ENCODE results near the gene CACNA2D2. TPM values are rescaled to one million over a fixed set of nuclear protein-coding genes. Genes with fewer than 3 reads are reported as not detected.

Gene CACNA2D2
- total RNA-seq, 1 experiment from 2014 or later: 27.7 TPM

DNA sequence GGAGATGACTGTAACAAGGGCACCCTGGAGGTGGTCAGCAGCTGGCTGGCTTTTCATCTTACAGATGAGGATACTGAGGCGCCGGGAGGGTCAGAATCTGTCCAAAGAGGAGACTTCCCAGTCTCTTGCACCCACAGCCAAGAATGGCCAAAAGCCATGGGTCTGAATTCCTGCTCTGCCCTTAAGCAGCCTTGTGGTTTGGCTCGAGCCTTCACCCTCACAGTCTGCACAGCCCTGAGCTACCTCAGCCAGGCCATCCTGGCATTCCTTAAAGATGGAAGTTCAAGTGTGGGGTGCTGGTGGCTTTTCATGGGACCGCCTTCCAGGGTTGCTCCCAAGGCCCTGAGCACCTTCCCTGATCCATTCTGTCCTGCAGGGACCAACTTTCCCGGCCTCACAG, 59.2 kb downstream of the CACNA2D2 start:
- no peak overlapping the region for H3K23ac ChIP-seq (ENCODE audit: insufficient read length, low read depth, low read length)
- H4K91ac ChIP-seq (ENCODE audit: insufficient read length, low read depth, low read length): no peak overlapping the region
- no peak overlapping the region for H4K5ac ChIP-seq (ENCODE audit: insufficient read length, low read depth, low read length)
- H3K56ac ChIP-seq (ENCODE audit: insufficient read length, low read depth, low read length): no peak overlapping the region
- no CpG with 5 or more reads among the region's 5 CpGs for WGBS (ENCODE audit: extremely low coverage, insufficient read length, low lambda C conversion rate)
- no peak overlapping the region for H2BK120ac ChIP-seq (ENCODE audit: low read depth, low read length, poor library complexity, severe bottlenecking)
- no peaks in the 10 kb centered on the region for H3K9me3 Mint-ChIP-seq
- no peak overlapping the region for H3K4me2 ChIP-seq (ENCODE audit: insufficient read depth, insufficient read length, low read length)
- H2BK12ac ChIP-seq (ENCODE audit: insufficient read length, low read depth, low read length): no peak overlapping the region
- H3K4me1 Mint-ChIP-seq: peaks cover 2 to 7% of the 10 kb centered on the region in 2 experiments
- TF ChIP-seq, protein P1, sequence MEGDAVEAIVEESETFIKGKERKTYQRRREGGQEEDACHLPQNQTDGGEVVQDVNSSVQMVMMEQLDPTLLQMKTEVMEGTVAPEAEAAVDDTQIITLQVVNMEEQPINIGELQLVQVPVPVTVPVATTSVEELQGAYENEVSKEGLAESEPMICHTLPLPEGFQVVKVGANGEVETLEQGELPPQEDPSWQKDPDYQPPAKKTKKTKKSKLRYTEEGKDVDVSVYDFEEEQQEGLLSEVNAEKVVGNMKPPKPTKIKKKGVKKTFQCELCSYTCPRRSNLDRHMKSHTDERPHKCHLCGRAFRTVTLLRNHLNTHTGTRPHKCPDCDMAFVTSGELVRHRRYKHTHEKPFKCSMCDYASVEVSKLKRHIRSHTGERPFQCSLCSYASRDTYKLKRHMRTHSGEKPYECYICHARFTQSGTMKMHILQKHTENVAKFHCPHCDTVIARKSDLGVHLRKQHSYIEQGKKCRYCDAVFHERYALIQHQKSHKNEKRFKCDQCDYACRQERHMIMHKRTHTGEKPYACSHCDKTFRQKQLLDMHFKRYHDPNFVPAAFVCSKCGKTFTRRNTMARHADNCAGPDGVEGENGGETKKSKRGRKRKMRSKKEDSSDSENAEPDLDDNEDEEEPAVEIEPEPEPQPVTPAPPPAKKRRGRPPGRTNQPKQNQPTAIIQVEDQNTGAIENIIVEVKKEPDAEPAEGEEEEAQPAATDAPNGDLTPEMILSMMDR (conservative IDR thresholded peaks at IDR 0.05): no peak
- H3T11ph ChIP-seq (ENCODE audit: low read length): no peak overlapping the region
- no peak overlapping the region for H3K27ac ChIP-seq (ENCODE audit: insufficient read length, low read depth, low read length)
- no peak overlapping the region for H2BK20ac ChIP-seq (ENCODE audit: low read depth, low read length, poor library complexity, severe bottlenecking)
- no peaks in the 10 kb centered on the region for H4K20me1 ChIP-seq (ENCODE audit: control insufficient read depth, insufficient read depth, insufficient read length)
- H3K4me3 Mint-ChIP-seq: no peak overlapping the region
- no peak for DNase-seq
- H3K27me3 ChIP-seq (ENCODE audit: insufficient read depth, low read length): no peaks in the 10 kb centered on the region
- no peak overlapping the region for H3K27ac Mint-ChIP-seq
- H3K4ac ChIP-seq (ENCODE audit: low read depth, low read length): no peak overlapping the region
- no peaks in the 10 kb centered on the region for H3K27me3 Mint-ChIP-seq (ENCODE audit: low read depth)
- H3K4me1 ChIP-seq (ENCODE audit: insufficient read depth, low read length): no peaks in the 10 kb centered on the region
- H2AK5ac ChIP-seq (ENCODE audit: insufficient read length, low read length): no peak overlapping the region
- no peaks in the 10 kb centered on the region for H3K9me3 ChIP-seq (ENCODE audit: control insufficient read depth, low read depth, low read length)
- H3K18ac ChIP-seq (ENCODE audit: insufficient read length, low read depth, low read length): no peak overlapping the region
- H3K9ac ChIP-seq (ENCODE audit: extremely low read depth, insufficient read length, low read length): no peak overlapping the region
- H3K79me1 ChIP-seq (ENCODE audit: insufficient read depth, low read depth, low read length, poor library complexity, severe bottlenecking): no peaks in the 10 kb centered on the region
- H3K79me2 ChIP-seq (ENCODE audit: insufficient read depth, low read length): no peaks in the 10 kb centered on the region
- H4K8ac ChIP-seq (replicated peaks; ENCODE audit: insufficient read length, low read depth, low read length): no peak overlapping the region
- H3K36me3 Mint-ChIP-seq (ENCODE audit: insufficient read depth in 1 of 3, low read depth in 3 of 3): no peaks in the 10 kb centered on the region
- H2BK5ac ChIP-seq (ENCODE audit: insufficient read length, low read length): no peak overlapping the region
- no peaks in the 10 kb centered on the region for H3K23me2 ChIP-seq (ENCODE audit: insufficient read length, low read depth, low read length, poor library complexity, severe bottlenecking)
- H3K14ac ChIP-seq (ENCODE audit: insufficient read depth, low read length): no peak overlapping the region
- no peak overlapping the region for H2AFZ ChIP-seq (ENCODE audit: low read length)
- H2BK15ac ChIP-seq (ENCODE audit: low read depth, low read length): no peak overlapping the region
